Choroid plexus epithelial cell (primary cell): ENCODE measurements around the gene REEP5.

Experiments
- DNase-seq: peaks from one replicate; pipeline ENCODE4 v3.0.0-alpha.2; 2010; ENCODE audit warnings: low read depth
- H3K4me3 ChIP-seq: 2 replicates; pipeline ENCODE4 v1.5.1; 2011; ENCODE audit warnings: low read depth, mild to moderate bottlenecking, control low read depth, low read length, moderate library complexity
- TF ChIP-seq, protein P1 (sequence below): conservative IDR thresholded peaks from 2 replicates; pipeline ENCODE4 v1.5.1; 2011; ENCODE audit warnings: low read depth, mild to moderate bottlenecking, control low read depth, inconsistent platforms, low read length, moderate library complexity

REEP5 gene

DNA sequence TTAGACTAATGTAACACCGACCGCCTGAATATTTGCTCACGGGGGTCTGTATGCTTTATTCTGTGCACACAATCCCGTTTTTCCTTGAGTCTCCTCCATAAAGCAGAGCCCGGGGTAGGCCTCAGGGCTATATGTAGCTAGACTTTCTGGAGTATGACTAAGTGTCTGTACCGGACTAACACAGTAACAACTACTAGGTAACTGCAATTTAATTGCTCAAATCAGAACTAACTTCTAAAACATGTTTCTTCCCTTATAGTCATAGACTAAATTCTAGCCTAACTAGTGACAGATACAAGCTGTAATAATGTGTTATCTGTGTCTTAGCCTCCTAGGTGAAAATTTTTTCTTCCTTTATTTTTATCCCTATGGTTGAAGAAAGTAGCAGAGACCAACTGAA, 2.1 kb downstream of the REEP5 start:
- no peak for DNase-seq
- no peak overlapping the region for H3K4me3 ChIP-seq
- TF ChIP-seq, protein P1, sequence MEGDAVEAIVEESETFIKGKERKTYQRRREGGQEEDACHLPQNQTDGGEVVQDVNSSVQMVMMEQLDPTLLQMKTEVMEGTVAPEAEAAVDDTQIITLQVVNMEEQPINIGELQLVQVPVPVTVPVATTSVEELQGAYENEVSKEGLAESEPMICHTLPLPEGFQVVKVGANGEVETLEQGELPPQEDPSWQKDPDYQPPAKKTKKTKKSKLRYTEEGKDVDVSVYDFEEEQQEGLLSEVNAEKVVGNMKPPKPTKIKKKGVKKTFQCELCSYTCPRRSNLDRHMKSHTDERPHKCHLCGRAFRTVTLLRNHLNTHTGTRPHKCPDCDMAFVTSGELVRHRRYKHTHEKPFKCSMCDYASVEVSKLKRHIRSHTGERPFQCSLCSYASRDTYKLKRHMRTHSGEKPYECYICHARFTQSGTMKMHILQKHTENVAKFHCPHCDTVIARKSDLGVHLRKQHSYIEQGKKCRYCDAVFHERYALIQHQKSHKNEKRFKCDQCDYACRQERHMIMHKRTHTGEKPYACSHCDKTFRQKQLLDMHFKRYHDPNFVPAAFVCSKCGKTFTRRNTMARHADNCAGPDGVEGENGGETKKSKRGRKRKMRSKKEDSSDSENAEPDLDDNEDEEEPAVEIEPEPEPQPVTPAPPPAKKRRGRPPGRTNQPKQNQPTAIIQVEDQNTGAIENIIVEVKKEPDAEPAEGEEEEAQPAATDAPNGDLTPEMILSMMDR, result no peak

GRCh38 chr5:112918679-112919078, 3.3 kb downstream of the REEP5 start:
- TF ChIP-seq, protein P1, result no peak
- DNase-seq, result peak; percentile 44
- no peak overlapping the region for H3K4me3 ChIP-seq

DNA sequence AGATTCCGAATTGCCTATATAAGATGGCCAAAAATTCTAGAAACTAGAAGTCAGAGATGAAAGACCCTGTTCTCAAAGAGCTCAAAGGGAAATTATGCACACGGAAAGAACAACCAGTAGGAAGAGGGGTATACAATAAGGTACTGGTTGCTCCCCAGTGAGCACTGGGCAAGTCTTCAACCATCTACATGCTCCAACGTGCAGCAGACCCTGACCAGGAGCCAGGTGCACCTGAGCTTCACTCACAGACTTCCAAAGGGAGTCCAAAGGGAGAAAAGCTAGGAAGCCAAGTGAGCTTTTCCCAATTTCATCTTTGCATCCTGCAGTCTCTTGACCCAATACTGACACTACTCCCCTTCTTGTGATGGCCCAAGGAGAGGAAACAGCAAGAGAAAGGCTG, 3.9 kb downstream of the REEP5 start:
- TF ChIP-seq, protein P1, result no peak
- H3K4me3 ChIP-seq, result no peak overlapping the region
- DNase-seq, result no peak

DNA sequence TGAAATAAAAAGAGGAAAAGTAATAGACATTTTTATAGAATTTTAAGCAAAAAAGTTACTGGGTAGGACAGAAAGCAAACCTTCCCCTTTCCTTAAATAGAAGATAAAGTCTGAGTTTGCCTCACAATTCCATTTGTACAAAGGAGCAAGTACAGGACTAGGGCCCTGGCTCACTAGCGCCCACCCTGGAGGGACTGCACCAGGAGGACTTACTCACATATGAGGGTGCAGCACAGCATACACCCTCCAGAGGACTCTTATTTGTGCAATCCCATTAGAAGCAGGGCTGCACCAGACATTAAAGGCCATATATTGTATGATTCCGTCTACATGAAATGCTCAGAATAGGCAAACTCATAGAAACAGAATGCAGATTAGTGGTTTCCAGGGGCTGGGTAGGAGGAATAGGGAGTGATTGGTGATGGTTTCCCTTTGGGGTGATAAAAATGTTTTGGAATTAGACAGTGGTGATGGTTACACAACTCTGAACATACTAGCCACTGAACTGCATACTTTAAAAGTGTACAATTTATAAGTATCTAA, 4.5 kb downstream of the REEP5 start:
- no peak for DNase-seq
- no peak overlapping the region for H3K4me3 ChIP-seq
- TF ChIP-seq, protein P1, result peak; percentile 25

- no peak for DNase-seq
- H3K4me3 ChIP-seq, result no peak overlapping the region
- TF ChIP-seq, protein P1, result no peak
Observed at GRCh38 chr5:112915831-112916230, 6.2 kb downstream of the REEP5 start.

DNA sequence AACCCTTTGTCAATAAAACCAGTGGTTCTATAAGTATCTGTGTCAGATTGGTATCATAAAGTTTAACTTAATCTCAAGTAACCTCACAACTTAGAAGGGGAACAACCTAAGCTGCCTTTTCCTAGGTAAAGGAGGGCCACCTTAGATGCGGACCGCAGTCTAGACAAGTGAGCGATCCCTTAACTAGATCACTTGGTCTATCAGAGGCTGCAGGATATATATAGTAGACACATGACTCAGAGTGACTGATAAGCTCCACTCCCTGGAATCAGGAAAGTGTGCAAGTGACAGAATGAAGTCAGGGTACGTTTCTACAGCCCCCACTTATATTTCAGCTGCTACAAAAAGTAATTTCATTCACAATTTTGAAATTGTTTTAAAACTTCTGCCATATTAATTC, 7.4 kb downstream of the REEP5 start:
- no peak overlapping the region for H3K4me3 ChIP-seq
- DNase-seq, result peak; percentile 31
- TF ChIP-seq, protein P1, result no peak

GRCh38 chr5:112910529-112910928, 11.5 kb downstream of the REEP5 start:
- H3K4me3 ChIP-seq, result no peak overlapping the region
- DNase-seq, result no peak
- TF ChIP-seq, protein P1, result no peak
